NCI-H510A (cell line): ENCODE data around the gene TCF3.

ENCODE experiments used
- DNase-seq: peaks from one replicate; lab custom pipeline; 2025; lab: John Stamatoyannopoulos, UW

Gene TCF3

DNA sequence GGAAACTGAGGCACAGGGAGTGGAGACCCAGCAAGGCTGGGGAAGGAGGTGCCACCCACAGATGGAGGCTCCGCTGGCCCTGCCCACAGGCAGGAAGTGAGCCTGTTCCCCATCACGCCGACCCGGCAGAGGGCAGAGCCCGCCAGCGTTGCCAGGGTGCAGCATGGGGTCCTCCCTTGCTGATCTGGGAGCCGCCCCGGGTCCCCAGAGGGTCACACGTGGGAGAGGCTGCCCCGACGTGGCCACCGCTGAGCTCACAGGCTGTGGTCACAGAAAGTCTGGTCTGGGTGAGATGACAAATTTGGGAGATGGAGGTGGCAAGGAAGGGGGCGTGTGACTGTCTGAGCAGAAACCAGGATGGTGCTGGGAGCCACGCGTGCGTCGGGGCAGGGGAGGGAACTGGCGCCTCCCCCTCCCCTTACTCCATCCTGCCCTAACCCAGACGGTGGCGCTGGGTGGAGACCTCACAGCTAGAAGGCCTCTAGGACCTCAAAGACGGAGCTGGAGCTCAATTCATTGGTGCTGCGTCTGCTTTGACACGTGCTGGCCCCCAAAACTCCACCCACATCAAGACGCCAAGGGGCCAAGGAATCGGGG lies 92.0 kb downstream of the TCF3 start:
- DNase-seq = no peak
